GM23338 (cell line): ENCODE data around the gene DZIP1. TPM values are rescaled to one million over a fixed set of nuclear protein-coding genes. Genes with fewer than 3 reads are reported as not detected.

ENCODE experiments used
- ATAC-seq: fragments of 200-7000 bp; cut with Tn5 transposase; 3 replicates; pipeline ENCODE4 v1.9.1; 2020
- DNase-seq: peaks from one replicate; pipeline ENCODE4 v3.0.0-alpha.2; 2015; ENCODE audit warnings: low spot score
- H2AFZ ChIP-seq: fragments of 200-600 bp; sonication (generic); 2 replicates; pipeline ENCODE4 v1.8.0; 2016; ENCODE audit warnings: antibody characterized with exemption, mild to moderate bottlenecking, moderate library complexity
- H3F3A ChIP-seq: fragments of 200-600 bp; sonication (generic); replicated peaks from 2 replicates; pipeline ENCODE4 v1.8.0; 2017; ENCODE audit warnings: antibody characterized with exemption, mixed run types, low read depth
- H3K27ac ChIP-seq: fragments of 200-600 bp; sonication (generic); 2 replicates; pipeline ENCODE4 v1.6.1; 2016; ENCODE audit warnings: low read depth
- H3K27me3 ChIP-seq: fragments of 200-600 bp; sonication (generic); 2 replicates; pipeline ENCODE4 v1.8.0; 2016; ENCODE audit warnings: mild to moderate bottlenecking, mixed run types, moderate library complexity; ENCODE audit not compliant: insufficient read depth
- H3K36me3 ChIP-seq: fragments of 200-600 bp; sonication (generic); 2 replicates; pipeline ENCODE4 v1.8.0; 2016; ENCODE audit warnings: mild to moderate bottlenecking; ENCODE audit not compliant: insufficient read depth
- H3K4me1 ChIP-seq: fragments of 200-600 bp; sonication (generic); 2 replicates; pipeline ENCODE4 v1.8.0; 2016; ENCODE audit warnings: mild to moderate bottlenecking, moderate library complexity; ENCODE audit not compliant: insufficient read depth
- H3K4me2 ChIP-seq: fragments of 200-600 bp; sonication (generic); 2 replicates; pipeline ENCODE4 v1.7.1; 2017; ENCODE audit warnings: mixed run types
- H3K4me3 ChIP-seq: fragments of 200-600 bp; sonication (generic); 2 replicates; pipeline ENCODE4 v1.6.1; 2016; ENCODE audit warnings: mixed run types
- H3K79me2 ChIP-seq: fragments of 200-600 bp; sonication (generic); replicated peaks from 2 replicates; pipeline ENCODE4 v1.8.0; 2017; ENCODE audit warnings: mild to moderate bottlenecking; ENCODE audit not compliant: insufficient read depth
- H3K9me2 ChIP-seq: fragments of 200-600 bp; sonication (generic); 2 replicates; pipeline ENCODE4 v1.8.0; 2017; ENCODE audit not compliant: insufficient read depth
- H4K20me1 ChIP-seq: fragments of 200-600 bp; sonication (generic); replicated peaks from 2 replicates; pipeline ENCODE4 v1.8.0; 2017; ENCODE audit warnings: mild to moderate bottlenecking; ENCODE audit not compliant: insufficient read depth
- H3K27ac Mint-ChIP-seq: 2 replicates; pipeline ENCODE4 v1.8.0; 2020; ENCODE audit warnings: inconsistent platforms, mild to moderate bottlenecking, moderate library complexity, mixed read lengths
- H3K27me3 Mint-ChIP-seq: 3 replicates; pipeline ENCODE4 v1.8.0; 2022; ENCODE audit warnings: low read depth, mild to moderate bottlenecking, moderate library complexity, mixed read lengths, inconsistent platforms; ENCODE audit not compliant: insufficient read depth, poor library complexity
- H3K36me3 Mint-ChIP-seq: 3 replicates; pipeline ENCODE4 v1.8.0; 2021; ENCODE audit warnings: low read depth, mild to moderate bottlenecking, inconsistent platforms, moderate library complexity, mixed read lengths
- H3K4me1 Mint-ChIP-seq: 3 replicates; pipeline ENCODE4 v1.8.0; 2020; ENCODE audit warnings: mild to moderate bottlenecking, inconsistent platforms, mixed read lengths
- H3K4me3 Mint-ChIP-seq: 3 replicates; pipeline ENCODE4 v1.8.0; 2021; ENCODE audit warnings: moderate library complexity, mild to moderate bottlenecking, inconsistent platforms, mixed read lengths
- H3K9me3 Mint-ChIP-seq: 3 replicates; pipeline ENCODE4 v1.8.0; 2020; ENCODE audit warnings: moderate library complexity, mild to moderate bottlenecking, inconsistent platforms, mixed read lengths
- CREB1 ChIP-seq: fragments of 250-450 bp; sonication (Bioruptor Pico); IDR thresholded peaks from 2 replicates; pipeline ENCODE4 v1.5.0; 2020; ENCODE audit warnings: low read depth, mild to moderate bottlenecking, moderate library complexity
- ETS1 ChIP-seq: IDR thresholded peaks from 2 replicates; pipeline ENCODE4 v1.6.1; 2016; ENCODE audit warnings: antibody characterized with exemption
- EZH2 ChIP-seq: fragments of 200-600 bp; sonication (generic); IDR thresholded peaks from one replicate; pipeline ENCODE4 v1.8.0; 2017; ENCODE audit warnings: antibody characterized with exemption, mild to moderate bottlenecking, low read depth; ENCODE audit not compliant: unreplicated experiment
- JUNB ChIP-seq: IDR thresholded peaks from one replicate; pipeline ENCODE4 v1.6.1; 2016; ENCODE audit warnings: antibody characterized with exemption; ENCODE audit not compliant: unreplicated experiment
- NANOG ChIP-seq: IDR thresholded peaks from 2 replicates; pipeline ENCODE4 v1.6.1; 2016; ENCODE audit warnings: antibody characterized with exemption, borderline replicate concordance
- POLR2AphosphoS5 ChIP-seq: IDR thresholded peaks from 2 replicates; pipeline ENCODE4 v1.6.1; 2016; ENCODE audit warnings: antibody characterized with exemption, low read depth
- STAT1 ChIP-seq: IDR thresholded peaks from one replicate; pipeline ENCODE4 v1.6.1; 2016; ENCODE audit warnings: antibody characterized with exemption; ENCODE audit not compliant: unreplicated experiment
- ZNF114 ChIP-seq: fragments of 250-450 bp; sonication (Bioruptor Pico); IDR thresholded peaks from 2 replicates; pipeline ENCODE4 v1.5.0; 2020; ENCODE audit warnings: mild to moderate bottlenecking, moderate library complexity
- ZNF331 ChIP-seq: fragments of 250-450 bp; sonication (Bioruptor Pico); IDR thresholded peaks from 2 replicates; pipeline ENCODE4 v1.5.0; 2020; ENCODE audit warnings: low read depth, mild to moderate bottlenecking, moderate library complexity
- polyA plus RNA-seq: library from polyadenylated mRNA; unstranded; fragments of >200 nt; fragmentation: Nextera tagmentation; extraction: Ambion mirVana; gene quantifications from 2 replicates; pipeline ENCODE4 v1.2.1, GENCODE V29; 2016
- total RNA-seq: library from RNA; depleted of rRNA; stranded (reverse); fragments of >200 nt; shearing (Covaris generic); gene quantifications from 2 replicates; pipeline ENCODE4 v1.2.3, GENCODE V29; 2014
- TF ChIP-seq, protein P1 (sequence below): IDR thresholded peaks from one replicate; pipeline ENCODE4 v1.6.1; 2018; ENCODE audit warnings: antibody characterized with exemption; ENCODE audit not compliant: unreplicated experiment

Gene DZIP1
- total and polyA plus RNA-seq, 2 experiments from 2014 or later: 10.6 to 24.2 TPM

- no peak for TF ChIP-seq ETS1
- no peak for TF ChIP-seq CREB1 (CRISPR knock-in tag)
Measured at GRCh38 chr13:95652821-95653220, 8.3 kb upstream of the DZIP1 start (continued).

DNA sequence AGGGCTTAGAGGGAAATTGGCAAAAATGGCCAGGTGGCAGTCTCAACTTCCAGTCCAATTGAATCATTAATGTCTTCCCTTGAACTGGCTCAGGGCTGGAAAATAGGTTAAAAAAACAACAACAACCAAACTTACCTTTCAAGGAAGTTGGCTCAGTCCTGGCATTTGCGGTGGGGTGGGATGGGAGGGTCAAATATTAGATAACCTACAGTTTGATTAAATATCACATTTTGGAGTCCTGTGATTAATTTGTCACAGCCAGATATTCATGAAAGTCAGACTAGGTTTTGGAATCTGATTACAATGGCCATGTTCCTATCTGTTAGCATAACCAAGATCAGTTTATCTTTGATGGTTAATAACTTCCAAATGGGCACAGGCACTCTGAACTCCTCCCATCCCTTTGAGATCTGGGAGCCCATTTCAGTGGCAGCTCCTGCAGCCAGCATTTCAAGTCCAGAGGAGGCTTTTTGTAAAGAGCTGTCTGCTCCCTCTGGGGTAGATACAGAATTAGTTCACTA lies 7.8 kb upstream of the DZIP1 start:
- H3K9me3 Mint-ChIP-seq: peaks cover 8% of the 10 kb centered on the region; the same call in 2 of the 3 replicates
- no peaks in the 10 kb centered on the region for H3K27me3 ChIP-seq
- H3K36me3 Mint-ChIP-seq: no peaks in the 10 kb centered on the region; the same call in 2 of the 3 replicates
- no peaks in the 10 kb centered on the region for H3F3A ChIP-seq
- no peak overlapping the region for H3K27ac ChIP-seq
- H3K9me2 ChIP-seq: no peaks in the 10 kb centered on the region
- peaks cover 4% of the 10 kb centered on the region; the same call in 1 of the 3 replicates for H3K4me1 Mint-ChIP-seq
- no peak overlapping the region for H3K4me3 Mint-ChIP-seq
- H3K79me2 ChIP-seq: no peaks in the 10 kb centered on the region
- no peaks in the 10 kb centered on the region for H4K20me1 ChIP-seq
- no peak for DNase-seq
- no peaks in the 10 kb centered on the region for H3K36me3 ChIP-seq
- H3K4me3 ChIP-seq: no peak overlapping the region
- no peak overlapping the region for H3K27ac Mint-ChIP-seq
- H3K4me1 ChIP-seq: no peaks in the 10 kb centered on the region
- H3K27me3 Mint-ChIP-seq: no peaks in the 10 kb centered on the region
- H3K4me2 ChIP-seq: no peak overlapping the region
- TF ChIP-seq POLR2AphosphoS5: no peak
- TF ChIP-seq CREB1 (CRISPR knock-in tag): no peak
- no peak for ATAC-seq
- no peak overlapping the region for H2AFZ ChIP-seq

DNA sequence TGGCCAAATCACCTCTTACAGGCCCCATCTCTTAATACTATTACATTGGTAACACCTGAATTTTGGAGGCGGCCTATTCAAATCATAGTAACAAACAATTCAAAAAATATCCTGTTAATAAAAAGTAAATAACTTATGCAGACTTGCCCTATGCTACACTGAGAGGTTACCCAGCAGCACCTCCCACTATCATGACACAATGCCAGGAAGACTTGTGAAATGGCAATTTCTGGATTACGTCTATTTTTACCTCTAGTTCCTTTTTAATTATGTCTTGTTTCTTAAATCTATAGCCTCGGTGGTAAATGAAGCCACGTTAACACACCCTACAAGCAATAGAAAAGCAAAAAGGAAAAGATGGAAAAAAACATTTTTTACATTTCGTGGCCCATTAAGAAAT lies 6.2 kb upstream of the DZIP1 start:
- Histone ChIP-seq H3K27me3 (no peaks in the 10 kb centered on the region), H3F3A (no peaks in the 10 kb centered on the region), H3K4me1 (no peaks in the 10 kb centered on the region), H3K4me2 (no peak overlapping the region), H2AFZ (no peak overlapping the region), H4K20me1 (no peaks in the 10 kb centered on the region), H3K27ac (no peak overlapping the region), H3K4me3 (no peak overlapping the region), H3K79me2 (no peaks in the 10 kb centered on the region), H3K9me2 (no peaks in the 10 kb centered on the region), H3K36me3 (no peaks in the 10 kb centered on the region)
- Mint-ChIP-seq H3K9me3 (peaks cover 8% of the 10 kb centered on the region; the same call in 2 of the 3 replicates), H3K36me3 (no peaks in the 10 kb centered on the region; the same call in 2 of the 3 replicates), H3K27ac (no peak overlapping the region), H3K27me3 (no peaks in the 10 kb centered on the region), H3K4me1 (peaks cover 4% of the 10 kb centered on the region; the same call in 1 of the 3 replicates), H3K4me3 (no peak overlapping the region)
- TF ChIP-seq STAT1: no peak
- TF ChIP-seq JUNB: no peak
- no peak for DNase-seq
- no peak for ATAC-seq

GRCh38 chr13:95647321-95647720 lies 2.8 kb upstream of the DZIP1 start:
- no peak overlapping the region for H2AFZ ChIP-seq
- H3K36me3 ChIP-seq: no peaks in the 10 kb centered on the region
- H3K27me3 ChIP-seq: peaks cover 14% of the 10 kb centered on the region
- H3K9me3 Mint-ChIP-seq: peaks cover 8% of the 10 kb centered on the region; the same call in 2 of the 3 replicates
- no peak for TF ChIP-seq EZH2
- TF ChIP-seq ETS1: no peak
- TF ChIP-seq, protein P1, sequence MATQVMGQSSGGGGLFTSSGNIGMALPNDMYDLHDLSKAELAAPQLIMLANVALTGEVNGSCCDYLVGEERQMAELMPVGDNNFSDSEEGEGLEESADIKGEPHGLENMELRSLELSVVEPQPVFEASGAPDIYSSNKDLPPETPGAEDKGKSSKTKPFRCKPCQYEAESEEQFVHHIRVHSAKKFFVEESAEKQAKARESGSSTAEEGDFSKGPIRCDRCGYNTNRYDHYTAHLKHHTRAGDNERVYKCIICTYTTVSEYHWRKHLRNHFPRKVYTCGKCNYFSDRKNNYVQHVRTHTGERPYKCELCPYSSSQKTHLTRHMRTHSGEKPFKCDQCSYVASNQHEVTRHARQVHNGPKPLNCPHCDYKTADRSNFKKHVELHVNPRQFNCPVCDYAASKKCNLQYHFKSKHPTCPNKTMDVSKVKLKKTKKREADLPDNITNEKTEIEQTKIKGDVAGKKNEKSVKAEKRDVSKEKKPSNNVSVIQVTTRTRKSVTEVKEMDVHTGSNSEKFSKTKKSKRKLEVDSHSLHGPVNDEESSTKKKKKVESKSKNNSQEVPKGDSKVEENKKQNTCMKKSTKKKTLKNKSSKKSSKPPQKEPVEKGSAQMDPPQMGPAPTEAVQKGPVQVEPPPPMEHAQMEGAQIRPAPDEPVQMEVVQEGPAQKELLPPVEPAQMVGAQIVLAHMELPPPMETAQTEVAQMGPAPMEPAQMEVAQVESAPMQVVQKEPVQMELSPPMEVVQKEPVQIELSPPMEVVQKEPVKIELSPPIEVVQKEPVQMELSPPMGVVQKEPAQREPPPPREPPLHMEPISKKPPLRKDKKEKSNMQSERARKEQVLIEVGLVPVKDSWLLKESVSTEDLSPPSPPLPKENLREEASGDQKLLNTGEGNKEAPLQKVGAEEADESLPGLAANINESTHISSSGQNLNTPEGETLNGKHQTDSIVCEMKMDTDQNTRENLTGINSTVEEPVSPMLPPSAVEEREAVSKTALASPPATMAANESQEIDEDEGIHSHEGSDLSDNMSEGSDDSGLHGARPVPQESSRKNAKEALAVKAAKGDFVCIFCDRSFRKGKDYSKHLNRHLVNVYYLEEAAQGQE: no peak
- TF ChIP-seq STAT1: no peak
- TF ChIP-seq NANOG: no peak
- TF ChIP-seq ZNF114 (CRISPR knock-in tag): no peak
- TF ChIP-seq ZNF331: no peak
- TF ChIP-seq JUNB: no peak
- peaks cover 12% of the 10 kb centered on the region for H3K4me1 Mint-ChIP-seq
- peaks cover 7% of the 10 kb centered on the region for H3K4me1 ChIP-seq
- no peak overlapping the region for H3K27ac Mint-ChIP-seq
- H3K79me2 ChIP-seq: 0 out of 2 replicates have a peak, but pooled peaks cover 5% of the 10 kb centered on the region
- no peaks in the 10 kb centered on the region for H3K9me2 ChIP-seq
- H3K4me3 Mint-ChIP-seq: no peak overlapping the region
- no peak for ATAC-seq
- H3K27ac ChIP-seq: no peak overlapping the region
- no peak overlapping the region for H3K4me3 ChIP-seq
- no peaks in the 10 kb centered on the region for H3F3A ChIP-seq
- no peak for DNase-seq
- H3K4me2 ChIP-seq: no peak overlapping the region
- H3K27me3 Mint-ChIP-seq: peaks cover 8% of the 10 kb centered on the region
- no peaks in the 10 kb centered on the region for H4K20me1 ChIP-seq
- peaks cover 2% of the 10 kb centered on the region; the same call in 2 of the 3 replicates for H3K36me3 Mint-ChIP-seq
